ENCODE data around the gene PTPRN2. TPM values are rescaled to one million over a fixed set of nuclear protein-coding genes. Genes with fewer than 3 reads are reported as not detected.
A peak's percentile ranks its signal among the peaks of the same experiment; 100 is the strongest.

PTPRN2 gene
- total RNA-seq, 4 donors from 2014 or later = 14.9 to 34.3 (median 21.3) TPM

DNA sequence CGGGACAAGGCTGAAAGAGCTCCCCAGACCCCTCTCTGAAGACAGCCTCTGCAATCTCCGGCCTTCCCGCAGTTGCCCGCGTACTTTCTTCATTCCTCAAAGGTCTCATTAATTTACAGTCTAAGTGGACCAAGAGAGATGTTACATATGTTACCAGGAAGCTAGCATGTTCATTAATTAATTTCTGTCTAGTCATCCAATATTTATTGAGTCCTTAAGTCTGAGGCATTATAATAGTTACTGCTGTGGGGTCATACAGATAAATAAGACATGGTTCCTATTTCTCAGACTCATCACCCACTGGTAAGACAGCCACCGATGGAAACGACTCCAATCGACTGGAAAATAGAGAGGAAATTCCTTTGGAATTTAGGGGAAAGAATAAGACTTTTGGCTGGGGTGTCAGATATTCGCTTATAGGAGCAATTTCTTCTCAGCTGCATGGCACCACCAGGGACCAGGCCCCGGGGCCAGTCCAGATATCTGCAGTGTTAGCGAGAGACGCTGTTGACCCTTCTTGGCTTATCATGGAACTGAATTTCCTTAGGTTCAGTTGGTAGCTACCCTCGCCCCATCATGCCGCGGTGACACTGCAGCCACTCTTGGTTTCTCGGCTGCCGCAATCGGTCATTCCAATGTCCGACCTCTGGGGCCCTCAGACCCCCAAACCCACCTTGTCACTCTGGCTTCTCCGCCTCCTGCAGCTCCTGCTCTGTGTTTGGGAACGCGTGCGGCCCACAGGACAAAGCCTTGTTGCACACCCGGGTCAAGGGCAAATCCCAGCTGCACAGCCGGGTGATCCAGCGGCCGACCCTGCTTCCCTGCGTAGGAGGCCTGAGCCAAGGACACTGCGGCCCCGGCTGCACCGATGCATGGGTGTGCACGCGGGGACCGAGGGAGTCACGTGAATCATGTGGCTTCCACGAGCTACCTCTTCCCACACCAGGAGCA is 867.6 kb downstream of the PTPRN2 start:
- TF ChIP-seq, protein P1, sequence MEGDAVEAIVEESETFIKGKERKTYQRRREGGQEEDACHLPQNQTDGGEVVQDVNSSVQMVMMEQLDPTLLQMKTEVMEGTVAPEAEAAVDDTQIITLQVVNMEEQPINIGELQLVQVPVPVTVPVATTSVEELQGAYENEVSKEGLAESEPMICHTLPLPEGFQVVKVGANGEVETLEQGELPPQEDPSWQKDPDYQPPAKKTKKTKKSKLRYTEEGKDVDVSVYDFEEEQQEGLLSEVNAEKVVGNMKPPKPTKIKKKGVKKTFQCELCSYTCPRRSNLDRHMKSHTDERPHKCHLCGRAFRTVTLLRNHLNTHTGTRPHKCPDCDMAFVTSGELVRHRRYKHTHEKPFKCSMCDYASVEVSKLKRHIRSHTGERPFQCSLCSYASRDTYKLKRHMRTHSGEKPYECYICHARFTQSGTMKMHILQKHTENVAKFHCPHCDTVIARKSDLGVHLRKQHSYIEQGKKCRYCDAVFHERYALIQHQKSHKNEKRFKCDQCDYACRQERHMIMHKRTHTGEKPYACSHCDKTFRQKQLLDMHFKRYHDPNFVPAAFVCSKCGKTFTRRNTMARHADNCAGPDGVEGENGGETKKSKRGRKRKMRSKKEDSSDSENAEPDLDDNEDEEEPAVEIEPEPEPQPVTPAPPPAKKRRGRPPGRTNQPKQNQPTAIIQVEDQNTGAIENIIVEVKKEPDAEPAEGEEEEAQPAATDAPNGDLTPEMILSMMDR (IDR thresholded peaks at IDR 0.05) = no peak
- TF ChIP-seq POLR2A (IDR thresholded peaks at IDR 0.05) = no peak
- Histone ChIP-seq H3K36me3 (no peaks in the 10 kb centered on the region), H3K4me1 (no peaks in the 10 kb centered on the region), H3K9me3 (no peaks in the 10 kb centered on the region), H3K4me3 (no peak overlapping the region), H3K27me3 (no peaks in the 10 kb centered on the region), H3K27ac (no peak overlapping the region)
- DNase-seq = no peak

DNA sequence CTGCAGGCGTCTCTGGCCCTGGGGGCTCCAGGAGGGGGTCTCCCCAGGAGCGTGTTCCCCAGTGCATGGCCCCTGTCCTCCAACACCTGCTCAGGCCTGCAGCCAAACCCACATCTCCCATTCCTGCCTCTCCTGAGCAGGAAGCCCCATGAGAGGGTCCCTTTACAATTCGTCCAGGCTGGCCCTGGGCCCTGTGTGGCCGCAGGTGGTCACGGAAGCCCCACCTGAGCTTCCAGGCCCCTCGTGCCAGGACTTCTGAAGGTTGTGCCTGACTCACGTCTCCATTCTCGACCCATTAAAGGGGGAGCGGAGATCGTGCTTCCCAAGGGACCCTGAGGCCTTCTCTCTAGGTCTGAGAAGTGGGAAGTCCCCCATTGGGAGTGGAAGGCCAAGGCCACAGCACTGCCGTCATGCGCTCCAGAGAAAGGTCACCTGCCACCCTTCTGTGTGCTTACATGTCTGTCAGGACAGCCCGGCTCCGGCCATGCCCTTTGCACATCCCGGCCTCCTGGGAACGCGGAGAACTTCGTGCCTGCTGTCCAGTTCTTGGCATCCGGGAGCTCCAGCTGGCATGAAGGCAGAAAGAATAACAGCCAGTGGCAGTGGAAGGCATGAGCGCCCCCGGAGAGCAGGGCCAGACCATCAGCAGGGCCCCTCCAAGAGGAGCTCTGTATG is 868.5 kb downstream of the PTPRN2 start:
- Histone ChIP-seq H3K4me3 (no peak overlapping the region), H3K9me3 (no peaks in the 10 kb centered on the region), H3K27me3 (no peaks in the 10 kb centered on the region), H3K27ac (no peak overlapping the region), H3K36me3 (no peaks in the 10 kb centered on the region), H3K4me1 (no peaks in the 10 kb centered on the region)
- DNase-seq = peak in 2 of 3 donors; percentile 28 to 29
- TF ChIP-seq POLR2A (IDR thresholded peaks at IDR 0.05) = no peak
- TF ChIP-seq, protein P1 (IDR thresholded peaks at IDR 0.05) = no peak

DNA sequence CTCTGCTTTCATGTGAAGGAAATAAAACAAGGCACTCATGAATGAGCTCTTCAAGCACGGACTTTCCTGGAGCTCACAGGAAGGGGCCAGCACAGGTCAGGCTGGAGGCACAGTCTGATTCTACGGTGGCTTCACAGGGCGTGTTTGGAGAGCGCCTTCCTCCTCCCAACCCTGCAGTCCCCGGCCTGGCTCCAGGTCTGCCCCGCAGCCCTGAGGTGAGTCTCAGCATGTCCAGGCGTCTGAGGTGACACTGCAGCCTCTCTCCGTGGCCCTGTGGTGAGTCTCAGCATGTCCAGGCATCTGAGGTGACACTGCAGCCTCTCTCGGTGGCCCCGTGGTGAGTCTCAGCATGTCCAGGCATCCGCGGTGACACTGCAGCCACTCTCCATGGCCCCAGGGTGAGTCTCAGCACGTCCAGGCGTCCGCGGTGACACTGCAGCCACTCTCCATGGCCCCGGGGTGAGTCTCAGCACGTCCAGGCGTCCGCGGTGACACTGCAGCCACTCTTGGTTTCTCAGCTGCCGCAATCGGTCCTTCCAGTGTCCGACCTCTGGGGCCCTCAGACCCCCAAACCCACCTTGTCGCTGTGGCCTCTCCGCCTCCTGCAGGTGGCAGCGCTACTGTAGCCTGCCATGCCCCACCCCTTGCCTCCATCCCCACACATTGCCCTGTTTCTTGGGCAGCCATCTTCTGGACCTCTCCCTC is 869.2 kb downstream of the PTPRN2 start:
- Histone ChIP-seq H3K9me3 (no peaks in the 10 kb centered on the region), H3K4me1 (no peaks in the 10 kb centered on the region), H3K36me3 (no peaks in the 10 kb centered on the region), H3K27me3 (no peaks in the 10 kb centered on the region), H3K27ac (no peak overlapping the region), H3K4me3 (no peak overlapping the region)
- DNase-seq = peak in 1 of 3 donors; percentile 26
- no peak for TF ChIP-seq POLR2A (IDR thresholded peaks at IDR 0.05)
- TF ChIP-seq, protein P1 (IDR thresholded peaks at IDR 0.05) = no peak

DNA sequence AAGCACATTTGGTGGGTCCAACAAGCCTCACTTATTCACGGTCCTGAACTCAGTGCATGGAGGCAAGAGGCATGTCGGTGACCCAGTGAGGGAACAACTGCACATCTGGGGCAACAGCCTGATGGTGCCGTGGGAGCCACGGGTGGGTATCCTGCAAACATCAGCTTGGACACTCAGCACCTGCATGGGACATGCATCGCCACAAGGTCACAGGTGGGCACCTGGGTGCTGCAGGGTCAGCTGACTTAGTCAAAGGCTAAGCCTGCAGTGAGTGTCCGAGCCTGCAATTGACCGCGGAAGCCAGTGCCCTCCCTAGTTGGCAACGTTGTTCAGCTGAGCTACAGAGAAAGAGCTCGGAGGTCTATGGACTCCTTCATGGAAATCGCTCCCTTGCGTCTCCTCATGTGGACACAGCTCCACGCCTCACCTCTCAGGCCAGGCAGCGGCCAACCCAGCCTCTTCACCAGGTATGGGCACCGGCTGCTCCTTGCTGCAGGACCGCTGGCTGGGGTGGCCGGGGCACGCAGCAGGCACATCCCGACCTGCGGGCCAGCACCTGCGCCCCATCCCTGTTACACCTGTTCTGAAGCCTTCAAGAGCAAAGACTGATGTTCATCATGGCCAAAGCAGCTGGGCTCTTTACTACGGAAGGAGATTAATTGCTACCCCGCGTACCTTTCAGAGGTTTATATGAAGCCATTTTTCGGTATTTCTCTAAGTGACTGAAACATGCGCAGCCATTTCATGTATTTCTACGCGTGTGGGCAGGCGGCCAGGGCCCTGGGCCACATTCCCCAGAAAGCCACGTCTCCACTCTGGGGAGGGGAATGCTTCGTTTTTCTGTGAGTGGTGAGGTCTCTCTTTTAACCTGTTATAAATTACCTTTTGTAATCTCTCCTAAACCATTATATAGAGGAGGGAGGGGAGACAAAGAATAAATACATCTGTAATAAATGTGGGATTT is 870.1 kb downstream of the PTPRN2 start:
- H3K36me3 ChIP-seq = no peaks in the 10 kb centered on the region
- no peaks in the 10 kb centered on the region for H3K4me1 ChIP-seq
- no peak overlapping the region for H3K27ac ChIP-seq
- DNase-seq = peak in 2 of 3 donors; percentile 24 to 36
- H3K9me3 ChIP-seq = no peaks in the 10 kb centered on the region
- TF ChIP-seq POLR2A (IDR thresholded peaks at IDR 0.05) = no peak
- TF ChIP-seq, protein P1 (IDR thresholded peaks at IDR 0.05) = no peak
- no peaks in the 10 kb centered on the region for H3K27me3 ChIP-seq
- H3K4me3 ChIP-seq = no peak overlapping the region

DNA sequence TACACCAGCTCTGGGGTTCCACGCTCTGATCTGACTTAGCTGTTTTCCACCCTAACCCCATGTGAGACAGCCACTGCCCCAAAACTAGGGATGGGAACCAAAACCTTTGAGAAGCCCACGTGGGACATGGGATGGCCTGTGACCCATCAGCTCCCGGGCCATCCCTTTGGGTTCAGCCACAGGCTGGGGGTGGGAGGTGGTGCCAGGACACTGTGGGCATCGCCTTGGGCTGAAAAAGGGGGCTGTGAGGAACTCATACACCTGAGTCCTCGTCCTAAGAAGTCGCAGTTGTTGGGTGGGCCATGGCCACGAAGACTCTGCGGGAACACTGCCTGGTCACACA is 871.7 kb downstream of the PTPRN2 start:
- H3K36me3 ChIP-seq = no peaks in the 10 kb centered on the region
- peak in 1 of 3 donors; percentile 22 for DNase-seq
- H3K9me3 ChIP-seq = no peaks in the 10 kb centered on the region
- TF ChIP-seq, protein P1 (IDR thresholded peaks at IDR 0.05) = no peak
- TF ChIP-seq POLR2A (IDR thresholded peaks at IDR 0.05) = no peak
- H3K27me3 ChIP-seq = no peaks in the 10 kb centered on the region
- H3K27ac ChIP-seq = no peak overlapping the region
- H3K4me3 ChIP-seq = no peak overlapping the region
- H3K4me1 ChIP-seq = no peaks in the 10 kb centered on the region
